Stimulated activated CD4-positive, alpha-beta T cell treated with anti-CD3 and anti-CD28 coated beads, Interleukin-12 subunit alpha, Interleukin-12 subunit beta, amount 100 ng/mL, for 48 hours (primary cell): ENCODE data around the gene DNAH2.

ENCODE experiments used
- DNase-seq, 3 donors: peaks; one replicate each; pipeline ENCODE4 v3.0.0-alpha.2; 2020; ENCODE audit warnings: low read depth in 2 of 3, low spot score in 1 of 3

Gene DNAH2

GRCh38 chr17:7864995-7865650 is 147.6 kb downstream of the DNAH2 start:
- DNase-seq, result no peak

- DNase-seq, result no peak
These were observed 150.4 kb downstream of the DNAH2 start for GRCh38 chr17:7867881-7868329.

- no peak for DNase-seq
These were observed 155.5 kb downstream of the DNAH2 start for GRCh38 chr17:7873051-7873450.

DNA sequence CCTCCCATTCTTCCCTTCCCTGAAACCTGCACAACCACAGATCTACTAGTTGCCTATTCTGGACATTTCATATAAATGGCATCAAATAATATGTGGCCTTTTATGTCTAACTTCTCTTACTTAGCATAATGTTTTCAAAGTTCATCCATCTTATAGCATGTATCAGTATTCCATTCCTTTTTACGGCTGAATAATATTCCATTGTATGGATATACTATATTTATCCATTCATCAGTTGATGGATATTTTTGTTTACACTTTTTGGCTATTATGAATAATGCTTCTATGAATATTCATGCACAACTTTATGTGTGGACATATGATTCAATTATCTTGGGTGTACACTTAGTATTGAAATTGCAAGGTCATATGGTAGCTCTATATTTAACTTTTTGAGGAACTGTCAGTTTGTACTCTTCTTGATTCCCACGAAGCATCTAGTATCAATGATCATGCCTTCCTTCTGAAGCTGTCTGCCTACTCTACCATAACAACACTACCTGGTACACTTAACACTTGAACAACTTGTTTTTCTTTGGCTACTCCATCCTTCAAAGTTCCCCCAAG is 158.3 kb downstream of the DNAH2 start:
- DNase-seq, result no peak

DNA sequence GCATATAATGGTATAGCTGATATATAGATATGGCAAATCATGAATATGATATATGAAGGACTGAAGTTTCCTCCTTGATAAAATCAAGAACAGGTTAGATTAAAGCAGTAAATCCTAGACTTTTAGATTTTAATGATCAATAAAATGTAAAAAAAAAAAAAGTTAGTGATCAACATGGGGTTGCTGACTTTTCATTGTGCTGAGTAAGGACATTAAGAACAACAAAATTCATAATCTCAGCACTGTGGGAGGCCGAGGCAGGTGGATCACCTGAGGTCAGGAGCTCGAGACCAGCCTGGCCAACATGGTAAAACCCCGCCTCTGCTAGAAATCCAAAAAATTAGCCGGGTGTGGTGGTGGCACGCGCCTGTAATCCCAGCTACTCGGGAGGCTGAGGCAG is 160.7 kb downstream of the DNAH2 start:
- no peak for DNase-seq

GRCh38 chr17:7880076-7880868 is 162.7 kb downstream of the DNAH2 start:
- DNase-seq, result no peak

DNA sequence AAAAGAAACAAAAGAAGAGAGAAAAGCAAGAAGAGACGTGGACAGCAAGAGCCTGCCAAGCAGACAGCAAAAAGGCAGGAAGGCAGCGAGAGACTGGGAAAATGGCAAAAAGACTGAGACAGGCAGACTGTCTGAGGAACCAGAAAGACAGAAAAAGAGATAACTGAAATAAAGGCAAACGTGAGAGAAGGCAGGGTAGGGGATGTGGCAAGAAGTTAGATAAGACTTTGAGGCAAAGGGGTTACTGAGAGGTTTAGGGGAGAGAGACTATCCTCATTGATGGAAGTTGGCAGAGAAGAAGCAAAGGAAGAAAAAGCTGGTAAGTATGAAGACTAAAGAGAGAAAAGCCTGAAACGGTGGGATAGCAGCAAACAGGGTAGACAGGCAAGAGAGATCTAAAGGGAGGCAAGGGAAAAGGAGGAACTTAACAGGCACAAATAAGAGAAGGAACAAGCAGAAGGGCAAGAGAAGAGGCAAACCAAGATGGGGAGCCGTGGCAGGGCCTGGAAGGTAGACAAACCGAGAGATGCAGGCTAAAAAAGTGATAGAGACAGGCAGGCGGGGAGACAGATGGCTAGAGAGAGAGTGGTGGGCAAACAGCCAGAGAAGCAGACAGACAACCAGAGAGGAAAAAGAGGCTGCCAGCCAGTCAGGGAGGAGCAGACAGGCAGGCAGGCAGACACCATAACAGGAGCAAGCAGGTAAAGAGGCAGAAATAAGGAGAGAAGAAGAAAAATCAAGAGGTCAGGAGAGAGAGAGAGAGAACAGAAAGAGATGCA is 163.9 kb downstream of the DNAH2 start:
- DNase-seq, result no peak

DNA sequence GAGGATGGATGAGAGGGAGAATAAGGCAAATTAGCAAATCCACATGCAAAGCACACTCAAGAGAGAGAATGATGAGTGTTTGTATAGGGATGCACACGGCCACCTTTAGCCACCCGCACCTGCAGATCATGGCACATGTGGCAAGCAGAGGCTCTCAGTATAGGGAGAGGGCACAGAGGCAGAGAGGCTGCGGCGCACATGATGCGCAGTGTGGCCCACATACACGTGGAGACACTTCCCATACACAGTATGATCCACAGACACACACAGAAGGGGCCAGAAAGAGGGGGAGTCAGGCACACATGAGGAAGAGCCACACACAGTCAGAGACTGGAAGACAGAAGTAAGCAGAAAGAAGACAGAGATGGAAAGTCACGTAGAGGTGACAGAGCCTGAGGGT is 164.5 kb downstream of the DNAH2 start:
- no peak for DNase-seq

- no peak for DNase-seq
These were observed 165.1 kb downstream of the DNAH2 start for GRCh38 chr17:7882629-7883028.
